NCI-H748 (cell line): ENCODE results near the gene RAB20.

Source experiments
- DNase-seq: peaks from one replicate; lab custom pipeline; 2025; ENCODE audit not compliant: unreplicated experiment; lab: John Stamatoyannopoulos, UW

Gene RAB20

DNA sequence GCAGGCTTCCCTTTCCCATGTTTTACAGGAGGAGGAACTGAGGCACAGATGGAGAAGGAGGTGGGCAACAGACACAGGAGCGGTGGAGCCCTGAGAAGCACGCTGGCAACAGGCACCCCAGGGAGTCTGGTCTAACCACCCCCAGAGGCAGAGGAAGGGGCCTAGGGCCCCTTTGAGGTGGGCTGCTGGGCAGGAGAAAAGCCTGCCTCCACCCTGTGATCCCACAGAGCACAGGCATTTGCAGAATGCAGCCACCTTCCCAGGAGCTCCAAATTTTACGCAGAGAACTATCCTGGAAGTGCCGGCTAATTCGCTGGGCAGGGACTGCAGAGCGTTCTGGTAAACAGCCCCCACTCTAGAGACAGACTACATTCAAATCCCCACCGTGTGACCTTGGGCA is 30.4 kb downstream of the RAB20 start:
- DNase-seq, result no peak

DNA sequence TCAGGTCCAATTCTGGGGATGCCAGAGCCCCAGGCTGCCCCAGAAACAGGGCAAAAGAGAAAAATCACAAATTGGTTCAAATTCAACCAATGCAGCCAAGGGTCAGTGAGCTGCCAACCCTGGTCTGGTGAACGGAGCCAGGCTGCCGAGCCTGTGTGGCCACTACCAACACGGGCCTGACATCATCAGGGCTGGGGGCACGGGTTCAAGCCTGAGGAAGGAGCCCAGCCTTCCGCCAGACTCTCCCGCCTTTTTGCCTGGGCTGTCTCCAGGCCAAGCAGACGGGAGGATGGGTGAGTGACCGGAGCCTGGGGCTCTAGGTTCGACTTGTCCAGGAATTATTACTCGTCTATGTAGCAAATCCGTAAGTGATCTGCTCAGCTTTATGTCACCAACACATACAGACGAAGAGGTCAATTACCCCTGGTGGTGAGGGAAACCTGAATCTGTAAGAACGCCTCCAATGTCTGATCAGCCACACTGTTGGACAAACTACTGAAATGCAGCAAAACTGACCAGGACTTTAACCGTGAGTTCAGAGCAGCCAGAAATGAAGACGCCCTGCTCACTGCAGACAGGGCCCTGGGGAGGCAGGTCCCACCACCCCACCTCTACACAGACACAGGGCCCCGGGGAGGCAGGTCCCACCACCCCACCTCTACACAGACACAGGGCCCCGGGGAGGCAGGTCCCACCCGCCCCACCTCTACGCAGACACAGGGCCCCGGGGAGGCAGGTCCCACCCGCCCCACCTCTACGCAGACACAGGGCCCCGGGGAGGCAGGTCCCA is 31.8 kb downstream of the RAB20 start:
- no peak for DNase-seq

DNA sequence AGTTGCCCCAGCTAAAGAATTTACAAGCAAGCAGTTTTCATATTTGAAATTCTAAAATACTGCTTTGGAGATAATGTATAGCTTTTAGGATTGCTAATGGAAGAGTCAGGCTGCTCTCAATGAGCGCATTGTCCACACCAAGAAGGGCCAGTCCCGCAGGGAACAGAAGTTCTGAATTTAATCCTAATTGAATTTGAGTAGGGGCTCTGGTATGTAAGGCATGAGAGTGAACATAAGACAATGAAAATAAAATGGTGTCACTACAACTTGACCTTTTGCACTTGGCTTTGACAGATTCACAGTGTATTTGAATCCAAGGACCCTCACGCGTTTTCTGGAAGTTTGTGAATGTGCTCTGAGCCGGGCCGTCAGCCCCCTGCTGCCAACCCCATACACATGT is 32.6 kb downstream of the RAB20 start:
- no peak for DNase-seq

DNA sequence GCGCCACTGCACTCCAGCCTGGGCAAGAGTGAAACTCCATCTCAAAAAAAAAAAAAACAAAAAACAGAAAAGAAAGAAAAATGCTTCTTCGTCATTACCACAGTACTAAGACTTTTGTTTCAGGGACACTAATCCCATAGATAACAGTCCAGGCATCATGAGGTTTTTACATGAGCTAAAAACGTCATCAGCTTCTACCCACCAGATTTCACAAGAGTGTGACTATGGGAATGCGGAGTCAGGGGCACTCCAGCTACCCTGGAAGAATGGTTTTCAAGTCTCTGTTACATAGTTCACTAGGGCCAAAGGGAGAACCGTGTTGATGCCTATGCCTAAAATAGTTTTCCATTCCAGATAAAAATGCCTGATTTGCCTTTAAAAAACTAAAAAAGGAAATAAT is 33.2 kb downstream of the RAB20 start:
- no peak for DNase-seq

DNA sequence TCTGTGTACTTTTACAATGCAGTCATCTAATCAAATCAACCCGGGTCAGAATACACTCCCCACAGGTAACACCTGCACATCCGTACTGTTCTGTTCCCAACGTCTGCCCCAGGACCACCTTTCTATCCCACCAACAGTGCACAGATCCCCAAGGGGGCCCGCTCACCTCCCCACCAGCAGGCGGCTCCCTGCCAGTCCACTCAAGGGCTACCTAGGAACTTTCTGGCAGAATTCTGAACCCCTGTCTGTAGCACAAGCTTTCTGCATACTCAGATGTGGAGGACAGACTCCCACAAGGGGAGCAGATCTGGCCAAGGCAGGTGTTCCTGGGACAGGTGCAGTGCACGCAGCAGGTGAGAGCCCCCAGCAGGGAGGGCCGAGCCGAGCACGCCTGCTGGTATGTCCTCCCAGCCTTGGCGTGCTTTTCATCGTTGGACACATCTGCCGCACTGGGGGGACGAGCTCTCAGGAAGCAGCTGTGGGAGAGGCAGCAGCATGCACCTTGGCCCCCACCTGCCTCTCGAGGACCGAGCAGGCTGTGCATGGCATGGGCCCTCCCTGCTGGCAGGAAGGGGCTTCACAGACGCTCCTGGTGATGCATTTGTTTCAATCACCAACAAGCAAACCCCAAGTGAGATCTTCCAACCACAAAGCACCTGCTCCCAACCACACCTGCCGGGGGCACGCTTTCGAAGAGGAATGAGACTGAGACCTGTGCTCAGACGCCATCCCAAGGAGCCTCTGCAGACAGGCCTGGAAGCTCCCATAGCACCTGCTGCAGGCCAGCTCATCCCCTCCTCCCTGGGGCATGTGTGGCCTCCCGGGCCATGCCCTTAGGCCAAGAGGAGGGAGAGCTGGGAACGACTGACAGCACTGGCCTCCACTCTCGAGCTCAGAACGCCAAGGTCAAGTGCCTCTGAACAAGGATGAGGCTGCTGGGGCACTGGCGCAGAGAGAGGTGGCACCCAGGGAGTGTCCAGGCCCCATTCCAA is 35.9 kb downstream of the RAB20 start:
- DNase-seq, result peak; percentile 88

DNA sequence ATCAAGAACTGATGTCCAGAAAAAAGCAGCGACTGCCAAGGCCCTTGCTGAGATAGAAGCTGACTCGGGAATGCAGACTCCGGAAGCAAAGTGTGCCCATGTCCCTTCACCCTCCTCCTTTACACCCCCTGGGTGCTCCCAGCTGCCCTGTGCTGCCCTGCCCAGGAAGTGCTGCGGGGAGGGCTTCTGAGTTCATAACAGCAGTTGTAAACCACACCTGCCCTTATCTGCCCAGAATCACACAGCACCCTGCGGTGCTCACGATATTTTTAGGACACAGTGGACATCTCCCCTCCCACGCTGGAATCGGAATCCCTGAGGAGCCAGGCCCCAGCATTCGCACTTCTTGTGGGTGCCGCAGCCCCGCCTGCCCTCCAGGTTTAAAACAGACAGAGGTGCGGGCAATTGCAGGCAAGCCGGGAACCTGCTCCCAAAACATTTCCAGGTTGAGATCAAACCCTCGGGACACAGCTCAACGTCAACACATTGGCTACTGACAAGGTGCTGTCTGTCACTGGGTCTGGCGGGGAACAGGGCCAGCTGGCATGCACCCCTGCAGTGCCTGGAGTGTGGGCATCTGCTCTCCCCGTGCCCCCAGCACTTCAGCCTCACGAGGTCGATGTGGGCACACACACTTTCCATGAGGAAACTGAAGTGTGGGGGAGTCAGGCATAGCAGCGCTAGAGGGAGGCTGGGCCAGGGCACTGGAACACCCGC is 36.8 kb downstream of the RAB20 start:
- peak; percentile 65 for DNase-seq

DNA sequence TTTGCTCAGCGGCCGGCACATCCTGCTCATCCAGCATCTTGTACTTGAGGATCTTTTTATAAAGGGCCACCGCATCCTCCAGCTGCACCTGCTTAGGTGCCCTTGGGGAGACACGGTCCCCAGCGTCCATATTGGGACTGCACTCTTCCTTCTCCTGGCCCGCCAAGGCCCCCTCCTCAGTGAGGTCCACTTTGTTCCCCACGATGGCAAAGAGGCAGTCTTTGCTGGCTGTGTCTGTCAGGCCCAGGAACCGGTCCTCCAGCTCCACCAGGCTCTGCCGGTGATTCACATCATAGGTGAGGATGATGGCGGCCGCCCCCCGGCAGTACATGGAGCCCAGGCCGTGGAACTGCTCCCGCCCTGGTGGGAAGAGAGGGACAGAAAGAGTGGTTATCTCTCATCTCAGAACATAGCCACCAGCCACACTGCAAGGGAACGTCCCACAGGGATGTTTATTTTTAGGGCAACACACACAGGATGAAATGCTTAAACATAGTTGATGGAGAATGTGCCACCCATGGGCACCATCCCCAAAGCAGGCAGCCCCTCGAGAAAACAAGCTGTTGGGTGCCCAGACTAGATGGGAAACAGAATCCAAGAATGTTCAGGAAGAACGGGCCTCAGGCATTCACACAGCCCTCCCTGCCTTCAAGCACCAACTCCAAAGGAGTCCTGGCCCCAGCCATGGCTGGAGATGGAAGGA is 37.5 kb downstream of the RAB20 start:
- DNase-seq, result no peak

DNA sequence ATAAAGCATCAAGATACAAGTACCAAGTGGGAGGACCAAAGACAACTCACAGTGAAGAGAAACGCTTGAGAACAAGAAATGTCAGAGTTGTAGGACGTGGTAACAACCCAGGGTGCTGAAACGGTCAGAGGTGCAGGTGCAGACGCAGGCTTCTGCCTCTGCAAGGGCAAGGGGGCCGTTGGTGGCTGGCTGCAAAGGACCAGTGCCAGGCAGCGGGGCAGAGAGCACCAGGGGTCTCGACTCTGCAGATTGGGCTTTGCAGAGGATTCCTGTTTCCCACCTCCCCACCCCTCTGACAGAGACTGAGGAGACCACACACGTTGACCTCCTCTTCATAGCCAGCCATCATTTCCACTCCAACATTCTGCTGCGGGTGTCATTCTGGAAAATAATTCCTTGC is 38.3 kb downstream of the RAB20 start:
- no peak for DNase-seq

DNA sequence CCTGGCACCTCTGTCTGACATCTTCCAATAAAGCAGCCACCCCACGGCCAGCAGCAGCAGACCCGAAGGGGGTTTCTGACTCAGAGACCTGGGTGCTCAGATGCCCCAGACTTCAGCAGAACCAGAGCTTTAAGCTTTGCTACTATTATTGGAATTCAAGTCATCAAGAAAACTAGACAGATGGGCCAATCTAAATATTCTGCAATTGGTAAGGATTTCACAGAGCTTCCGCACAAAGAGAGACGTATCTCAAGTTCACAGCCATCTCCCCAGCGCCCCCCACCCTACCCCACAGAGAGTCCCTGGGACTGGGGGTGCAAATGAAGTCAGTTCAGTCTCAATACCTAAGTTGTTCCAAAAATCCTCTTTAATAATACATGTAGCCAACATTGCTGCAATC is 38.8 kb downstream of the RAB20 start:
- DNase-seq, result no peak

DNA sequence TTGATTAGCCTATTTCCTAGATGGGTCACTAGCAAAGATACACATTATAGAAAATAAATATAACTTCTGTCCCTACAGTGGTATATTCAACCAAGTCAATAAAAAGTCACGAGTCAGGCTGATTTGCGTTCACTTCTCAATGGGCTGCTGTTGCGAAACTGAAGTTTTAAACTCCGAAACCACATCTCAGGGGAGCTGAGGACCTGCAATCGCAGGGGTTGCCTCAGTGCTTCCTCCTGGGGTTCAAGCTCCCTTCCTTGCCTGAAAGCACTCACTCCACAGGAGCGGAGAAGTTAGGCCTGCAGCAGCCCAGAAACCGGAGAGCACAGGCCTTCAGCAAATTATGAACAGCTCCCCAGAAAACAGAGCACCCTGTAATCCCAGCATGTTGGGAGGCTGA is 39.6 kb downstream of the RAB20 start:
- DNase-seq, result no peak

DNA sequence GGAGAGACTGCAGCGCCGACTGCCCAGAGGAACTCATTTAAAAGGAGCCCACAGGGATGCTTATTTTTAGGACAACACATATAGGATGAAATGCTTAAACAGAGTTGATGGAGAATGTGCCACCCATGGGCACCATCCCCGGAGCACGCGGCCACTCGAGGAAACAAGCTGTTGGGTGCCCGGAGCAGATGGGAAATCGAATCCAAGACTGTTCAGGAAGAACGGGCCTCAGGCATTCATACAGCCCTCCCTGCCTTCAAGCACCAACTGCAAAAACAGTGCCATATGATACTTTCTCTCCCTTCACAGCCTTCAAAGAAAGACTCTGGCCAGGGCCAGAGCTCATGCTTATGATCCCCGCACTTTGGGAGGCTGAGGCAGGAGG is 40.2 kb downstream of the RAB20 start:
- DNase-seq, result no peak

DNA sequence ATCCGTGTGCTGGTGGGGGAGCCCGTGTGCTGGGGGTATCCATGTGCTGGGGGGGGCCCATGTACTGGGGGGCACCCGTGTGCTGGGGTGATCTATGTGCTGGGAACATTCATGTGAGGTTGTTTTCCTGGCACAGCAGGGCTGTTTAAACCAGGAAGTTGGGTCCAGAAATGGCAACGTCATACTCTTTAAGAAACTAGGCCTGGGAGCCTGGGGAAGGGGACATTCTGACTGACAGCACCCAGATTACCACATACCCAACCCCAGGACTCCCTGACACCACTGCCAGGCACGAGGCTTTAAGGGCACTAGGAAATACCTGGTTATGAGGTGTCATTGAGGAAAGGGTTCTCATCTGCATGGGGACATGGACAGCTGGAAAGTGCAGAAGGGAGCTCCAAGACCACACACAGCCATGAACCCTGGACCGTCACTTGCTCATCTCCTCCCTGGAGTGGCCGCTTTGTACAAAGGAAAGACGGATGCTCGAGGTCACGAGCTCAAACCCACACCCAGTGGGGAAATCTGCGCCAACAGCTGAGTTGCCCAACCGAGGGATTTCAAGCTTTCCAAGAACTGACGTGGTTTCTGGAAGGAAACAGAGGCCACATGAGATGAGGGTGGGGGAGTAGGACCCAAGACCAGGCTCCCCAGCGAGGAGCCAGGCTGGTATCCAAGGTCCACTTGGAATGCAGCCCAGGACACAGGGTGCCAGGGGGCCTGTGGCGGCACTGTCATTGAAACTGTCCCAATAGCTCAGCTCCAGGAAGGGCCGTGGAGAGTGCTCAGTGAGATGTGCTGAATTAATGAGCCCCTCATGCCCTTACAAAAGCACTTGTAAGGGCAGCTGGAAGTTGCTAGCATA is 40.9 kb downstream of the RAB20 start:
- DNase-seq, result no peak

DNA sequence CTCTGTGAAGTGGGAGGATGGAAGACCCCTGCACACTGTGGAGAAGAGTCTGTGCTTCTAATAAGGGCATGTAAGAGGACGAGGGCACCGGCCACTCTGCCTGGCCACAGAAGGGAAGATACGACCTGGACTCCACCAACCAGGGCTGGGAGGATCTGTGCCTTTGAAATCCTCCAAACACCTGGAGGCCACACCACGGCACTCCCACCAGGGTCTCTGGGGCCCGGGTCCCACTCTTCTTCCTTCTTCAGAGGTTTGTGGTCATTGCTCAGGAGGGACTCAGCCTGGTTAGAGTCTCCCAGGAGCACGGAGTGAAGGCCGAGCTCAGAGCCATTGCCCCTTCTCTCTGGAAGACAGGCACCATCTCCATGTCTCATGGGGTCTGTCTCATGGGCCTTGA is 42.0 kb downstream of the RAB20 start:
- no peak for DNase-seq

DNA sequence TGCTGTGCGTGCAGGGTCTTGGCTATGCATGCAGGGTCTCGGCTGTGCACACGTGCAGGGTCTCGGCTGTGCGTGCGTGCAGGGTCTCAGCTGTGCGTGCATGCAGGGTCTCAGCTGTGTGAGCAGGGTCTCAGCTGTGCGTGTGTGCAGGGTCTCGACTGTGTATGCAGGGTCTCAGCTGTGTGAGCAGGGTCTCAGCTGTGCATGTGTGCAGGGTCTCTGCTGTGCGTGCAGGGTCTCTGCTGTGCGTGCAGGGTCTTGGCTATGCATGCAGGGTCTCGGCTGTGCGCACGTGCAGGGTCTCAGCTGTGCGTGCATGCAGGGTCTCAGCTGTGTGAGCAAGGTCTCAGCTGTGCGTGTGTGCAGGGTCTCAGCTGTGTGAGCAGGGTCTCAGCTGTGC is 42.5 kb downstream of the RAB20 start:
- DNase-seq, result no peak

DNA sequence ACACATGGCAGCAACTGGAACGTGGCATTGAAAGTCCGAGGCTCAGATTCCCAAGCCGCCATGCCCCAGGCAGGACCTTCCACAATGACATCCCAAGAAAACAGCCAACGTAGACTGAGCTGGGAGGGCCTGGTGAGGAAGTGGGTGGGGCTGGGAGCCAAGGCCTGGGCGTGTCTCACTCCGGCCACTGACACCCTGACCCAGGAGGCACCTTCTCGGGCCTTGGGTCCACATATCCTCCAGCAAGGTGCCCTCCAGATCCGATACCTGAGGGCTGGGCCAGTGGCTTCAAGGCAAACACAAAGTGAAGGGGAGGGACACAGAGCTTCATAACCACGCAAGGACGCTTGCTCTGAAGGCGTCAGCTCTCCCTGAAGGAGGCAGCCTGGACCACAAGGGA is 43.0 kb downstream of the RAB20 start:
- no peak for DNase-seq

DNA sequence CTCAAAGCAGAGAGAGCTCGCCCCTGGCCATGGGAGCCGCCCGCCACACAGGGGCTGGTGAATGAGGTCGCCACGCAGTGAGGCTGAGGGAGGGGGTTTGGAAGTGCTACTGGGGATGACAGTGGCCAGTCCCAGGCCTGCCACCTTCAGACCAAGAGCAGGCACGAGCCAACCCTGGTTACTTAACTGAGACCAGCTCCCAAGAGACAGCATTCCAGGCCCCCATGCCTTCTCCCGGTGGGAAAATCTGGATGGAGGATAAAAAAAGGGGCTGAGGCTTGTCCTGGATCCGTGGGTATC is 43.3 kb downstream of the RAB20 start:
- no peak for DNase-seq

DNA sequence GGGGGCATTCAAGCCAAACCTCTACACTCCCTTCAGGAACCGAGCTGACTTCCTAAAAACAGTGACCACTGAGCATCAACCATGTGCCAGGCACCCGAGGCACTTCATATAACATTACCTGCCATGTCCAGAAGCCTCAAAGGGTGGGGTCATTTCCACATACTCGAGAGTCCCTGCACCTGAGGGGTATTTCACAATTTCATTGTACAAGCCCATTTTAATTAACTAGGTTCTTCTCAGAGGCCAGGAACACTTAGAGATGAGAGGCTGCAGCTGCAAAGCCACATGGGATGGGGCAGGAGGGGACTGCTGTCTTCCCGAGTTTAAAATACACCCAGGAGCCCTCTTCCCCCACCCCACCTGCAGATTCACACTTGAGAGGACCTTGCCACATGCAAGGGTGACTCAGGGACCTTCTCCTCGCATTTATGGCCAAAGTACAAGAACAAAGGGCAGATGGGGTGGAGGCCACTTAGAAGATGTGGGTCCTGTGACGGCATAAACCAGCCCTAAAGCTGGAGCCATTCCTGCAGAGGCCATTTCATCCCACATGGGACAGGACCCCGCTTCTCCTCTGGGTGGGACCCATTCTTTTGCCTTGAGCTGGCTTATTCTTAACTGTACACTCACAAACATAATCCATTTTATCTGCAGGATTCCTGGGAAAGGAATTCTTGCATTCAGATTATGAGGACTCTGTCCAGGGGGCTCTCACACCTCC is 43.9 kb downstream of the RAB20 start:
- no peak for DNase-seq

DNA sequence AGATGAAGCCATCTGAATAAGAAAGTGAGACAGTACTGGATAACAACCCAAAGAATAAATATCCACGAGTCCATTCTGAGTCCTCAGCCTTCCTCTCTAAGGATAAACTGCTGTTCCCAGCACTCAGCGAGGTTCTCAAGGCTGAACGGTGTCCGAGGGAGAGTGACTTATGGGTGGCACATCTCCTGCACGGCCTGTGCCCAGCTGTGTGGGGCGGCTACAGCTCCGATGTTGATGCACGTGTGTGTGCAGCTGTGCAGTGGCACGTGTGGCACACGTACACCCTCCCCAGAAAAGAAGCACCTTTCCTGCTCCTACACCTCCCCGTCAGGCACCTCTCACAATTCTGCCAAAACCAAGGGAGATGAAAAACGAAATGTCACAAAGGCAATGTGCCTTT is 45.0 kb downstream of the RAB20 start:
- DNase-seq, result no peak

DNA sequence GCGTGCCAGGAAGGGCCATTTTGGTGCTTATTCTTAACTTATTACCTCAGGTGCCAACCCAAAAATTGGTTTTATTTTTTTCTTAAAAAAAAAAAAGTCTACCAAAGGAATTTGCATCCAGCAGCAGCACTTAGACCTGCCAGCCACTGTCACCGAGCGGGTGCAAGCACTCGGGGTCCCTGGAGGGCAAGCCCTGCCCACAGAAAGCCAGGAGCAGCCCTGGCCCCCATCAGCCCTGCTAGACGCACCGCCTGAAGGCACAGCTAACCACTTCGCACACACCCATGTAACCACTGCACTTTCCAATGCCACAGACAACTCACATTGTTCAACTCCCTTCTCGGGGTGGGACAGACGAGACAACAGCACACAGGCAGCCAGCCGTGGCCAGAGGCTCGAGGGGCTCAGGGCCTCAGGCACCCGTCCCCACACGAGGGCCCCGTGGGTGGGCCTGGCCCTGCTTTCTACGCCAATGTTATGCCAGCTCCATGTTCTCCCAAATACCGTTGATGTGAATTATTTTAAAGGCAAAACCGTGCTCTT is 49.3 kb downstream of the RAB20 start:
- no peak for DNase-seq
